OCI-LY7 (cell line): ENCODE results near the gene KCNMA1. TPM values are rescaled to one million over a fixed set of nuclear protein-coding genes. Genes with fewer than 3 reads are reported as not detected.

Experiments used
- BruUV-seq: library from RNA; stranded (reverse); fragments of 400-500 nt; replicated peaks from 2 replicates; lab custom pipeline; 2021; lab: Mats Ljungman, UMichigan
- CTCF ChIA-PET: fragments of 300-600 bp; sonication (Branson Sonifier 250); formaldehyde crosslinking; loops from one replicate; lab custom pipeline; 2022; ENCODE audit warnings: antibody characterized with exemption; ENCODE audit not compliant: unreplicated experiment; lab: Charles Lee
- POLR2A ChIA-PET: fragments of 300-600 bp; sonication (Branson Sonifier 250); formaldehyde crosslinking; loops from one replicate; lab custom pipeline; 2022; ENCODE audit warnings: antibody characterized with exemption; lab: Charles Lee
- DNase-seq: peaks from one replicate; pipeline ENCODE4 v3.0.0-alpha.2; 2015; ENCODE audit warnings: low spot score
- H2AFZ ChIP-seq: fragments of 200-600 bp; sonication (generic), shearing (Covaris generic); 2 replicates; pipeline ENCODE4 v1.6.1; 2014; ENCODE audit warnings: mild to moderate bottlenecking, antibody characterized with exemption, low read length, moderate library complexity
- H3K27ac ChIP-seq: fragments of 200-600 bp; sonication (generic); 2 replicates; pipeline ENCODE4 v1.5.1; 2014; ENCODE audit warnings: mixed run types, low read depth, mild to moderate bottlenecking, moderate library complexity, low read length, inconsistent platforms; ENCODE audit not compliant: poor library complexity, severe bottlenecking
- H3K36me3 ChIP-seq: fragments of 200-600 bp; sonication (generic); 2 replicates; pipeline ENCODE4 v1.6.1; 2014; ENCODE audit warnings: mild to moderate bottlenecking, antibody characterized with exemption, low read length, moderate library complexity, mixed read lengths; ENCODE audit not compliant: insufficient read depth
- H3K4me1 ChIP-seq: fragments of 200-600 bp; sonication (generic); 2 replicates; pipeline ENCODE4 v1.5.1; 2014; ENCODE audit warnings: mild to moderate bottlenecking, low read length; ENCODE audit not compliant: insufficient read depth, poor library complexity, severe bottlenecking
- H3K4me2 ChIP-seq: fragments of 200-600 bp; sonication (generic); 2 replicates; pipeline ENCODE4 v1.6.1; 2014; ENCODE audit warnings: mild to moderate bottlenecking, low read length
- H3K4me3 ChIP-seq: fragments of 200-600 bp; sonication (generic); 2 replicates; pipeline ENCODE4 v1.5.1; 2014; ENCODE audit warnings: mild to moderate bottlenecking, low read depth, low read length; ENCODE audit not compliant: poor library complexity, severe bottlenecking
- H3K79me2 ChIP-seq: fragments of 200-600 bp; sonication (generic); 2 replicates; pipeline ENCODE4 v1.6.1; 2016; ENCODE audit warnings: low read depth, mild to moderate bottlenecking, low read length, moderate library complexity, mixed read lengths; ENCODE audit not compliant: insufficient read depth
- H3K9me2 ChIP-seq: fragments of 200-600 bp; sonication (generic); 2 replicates; pipeline ENCODE4 v1.6.1; 2016; ENCODE audit warnings: mild to moderate bottlenecking, low read length, mixed read lengths; ENCODE audit not compliant: insufficient read depth
- H3K9me3 ChIP-seq: fragments of 200-600 bp; sonication (generic); 2 replicates; pipeline ENCODE4 v1.6.1; 2014; ENCODE audit warnings: mild to moderate bottlenecking, mixed run types, low read length, mixed read lengths
- H4K20me1 ChIP-seq: fragments of 200-600 bp; sonication (generic); 2 replicates; pipeline ENCODE4 v1.6.1; 2014; ENCODE audit warnings: mild to moderate bottlenecking, antibody characterized with exemption, low read length, moderate library complexity, mixed read lengths; ENCODE audit not compliant: insufficient read depth
- EZH2phosphoT487 ChIP-seq: fragments of 200-600 bp; sonication (generic); IDR thresholded peaks from 2 replicates; pipeline ENCODE4 v1.6.1; 2018; ENCODE audit warnings: low read depth, borderline replicate concordance, mild to moderate bottlenecking, mixed run types, antibody characterized with exemption, low read length, moderate library complexity, mixed read lengths
- intact Hi-C: fragments of 100-400 bp; cut with micrococcal nuclease; formaldehyde crosslinking; loops from one replicate; pipeline ENCODE4 v1.10.0; 2022; ENCODE audit not compliant: unreplicated experiment
- total RNA-seq, 2 experiments: library from RNA; depleted of rRNA in 1 of 2; stranded (reverse); fragments of >200 nt in 1 of 2; shearing (Covaris generic) in 1 of 2; gene quantifications; 2 replicates each; pipeline ENCODE4 v1.2.3, GENCODE V29; 2014 to 2022
- TF ChIP-seq, protein P1 (sequence below): fragments of 200-600 bp; sonication (generic); conservative IDR thresholded peaks from 2 replicates; pipeline ENCODE4 v1.5.1; 2014; ENCODE audit warnings: mild to moderate bottlenecking, antibody characterized with exemption, low read length, moderate library complexity, mixed read lengths

KCNMA1 gene
- total RNA-seq, 2 experiments from 2014 or later, result not detected

DNA sequence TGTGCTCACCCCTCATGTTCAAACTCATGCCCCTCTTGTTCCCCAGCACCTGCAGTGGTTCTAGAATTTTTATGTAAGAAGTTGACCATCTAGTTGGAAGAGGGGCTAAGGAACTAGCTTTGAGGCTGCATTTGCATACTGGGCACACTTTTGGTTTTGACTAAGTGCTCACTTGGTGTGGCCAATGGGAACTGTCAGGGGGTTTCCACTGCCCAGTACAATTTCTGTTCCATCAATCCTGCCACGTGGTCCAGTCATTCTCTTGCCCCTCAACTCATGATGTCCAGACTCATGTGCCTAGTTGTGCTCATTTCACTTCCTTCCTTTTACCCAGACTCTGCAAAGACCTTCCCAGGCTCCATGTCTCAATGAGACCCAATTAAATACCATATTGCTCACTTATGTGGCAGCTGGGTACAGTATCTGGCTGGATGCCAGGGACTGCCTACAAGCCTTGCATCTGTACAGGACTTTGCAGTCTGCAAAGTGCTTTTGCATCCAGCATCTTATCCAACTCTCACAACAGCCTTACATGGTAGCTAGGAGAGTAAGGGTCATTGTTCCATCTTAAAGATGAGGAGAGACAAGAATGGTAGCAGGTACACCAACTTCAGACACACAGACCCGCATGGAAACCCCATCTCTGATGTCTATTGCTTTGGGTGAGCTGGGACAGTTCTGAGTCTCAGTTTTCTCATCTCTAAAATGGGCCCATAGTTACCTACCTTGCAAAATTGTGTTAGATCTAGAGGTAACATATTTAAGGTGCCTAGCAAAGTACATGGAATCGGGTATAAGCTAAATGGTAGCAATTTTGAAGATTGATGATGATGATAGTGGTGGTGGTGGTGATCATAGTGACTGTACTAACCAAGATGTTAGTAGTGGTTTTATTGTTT, 30.1 kb upstream of the KCNMA1 start:
- H3K4me3 ChIP-seq, result no peak overlapping the region
- no peak overlapping the region for H3K4me2 ChIP-seq
- H3K36me3 ChIP-seq, result no peaks in the 10 kb centered on the region
- no peaks in the 10 kb centered on the region; the same call in 1 of the 2 replicates for H4K20me1 ChIP-seq
- H3K9me2 ChIP-seq, result no peaks in the 10 kb centered on the region
- no peak overlapping the region for H2AFZ ChIP-seq
- no peaks in the 10 kb centered on the region for H3K4me1 ChIP-seq
- DNase-seq, result no peak
- POLR2A ChIA-PET, result no interaction called here
- no peaks in the 10 kb centered on the region for H3K9me3 ChIP-seq
- BruUV-seq, result no TSS peak
- CTCF ChIA-PET, result interaction anchor here (0.5 kb wide), 1 partner anchor 152 kb away, joined by 3 read pairs; no protein-coding TSS in a partner anchor
- no peak overlapping the region for H3K27ac ChIP-seq
- intact Hi-C loops, result no loop called here
- TF ChIP-seq EZH2phosphoT487, result no peak
- TF ChIP-seq, protein P1, sequence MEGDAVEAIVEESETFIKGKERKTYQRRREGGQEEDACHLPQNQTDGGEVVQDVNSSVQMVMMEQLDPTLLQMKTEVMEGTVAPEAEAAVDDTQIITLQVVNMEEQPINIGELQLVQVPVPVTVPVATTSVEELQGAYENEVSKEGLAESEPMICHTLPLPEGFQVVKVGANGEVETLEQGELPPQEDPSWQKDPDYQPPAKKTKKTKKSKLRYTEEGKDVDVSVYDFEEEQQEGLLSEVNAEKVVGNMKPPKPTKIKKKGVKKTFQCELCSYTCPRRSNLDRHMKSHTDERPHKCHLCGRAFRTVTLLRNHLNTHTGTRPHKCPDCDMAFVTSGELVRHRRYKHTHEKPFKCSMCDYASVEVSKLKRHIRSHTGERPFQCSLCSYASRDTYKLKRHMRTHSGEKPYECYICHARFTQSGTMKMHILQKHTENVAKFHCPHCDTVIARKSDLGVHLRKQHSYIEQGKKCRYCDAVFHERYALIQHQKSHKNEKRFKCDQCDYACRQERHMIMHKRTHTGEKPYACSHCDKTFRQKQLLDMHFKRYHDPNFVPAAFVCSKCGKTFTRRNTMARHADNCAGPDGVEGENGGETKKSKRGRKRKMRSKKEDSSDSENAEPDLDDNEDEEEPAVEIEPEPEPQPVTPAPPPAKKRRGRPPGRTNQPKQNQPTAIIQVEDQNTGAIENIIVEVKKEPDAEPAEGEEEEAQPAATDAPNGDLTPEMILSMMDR, result no peak
- no peaks in the 10 kb centered on the region for H3K79me2 ChIP-seq

GRCh38 chr10:77666821-77667220, 29.2 kb upstream of the KCNMA1 start:
- POLR2A ChIA-PET, result no interaction called here
- CTCF ChIA-PET, result no interaction called here

More at GRCh38 chr10:77666821-77667220, 29.2 kb upstream of the KCNMA1 start:
- Histone ChIP-seq H2AFZ (no peak overlapping the region), H3K27ac (no peak overlapping the region), H3K4me3 (no peak overlapping the region), H3K9me3 (no peaks in the 10 kb centered on the region), H3K4me1 (no peaks in the 10 kb centered on the region), H4K20me1 (no peaks in the 10 kb centered on the region; the same call in 1 of the 2 replicates), H3K36me3 (no peaks in the 10 kb centered on the region), H3K9me2 (no peaks in the 10 kb centered on the region), H3K4me2 (no peak overlapping the region), H3K79me2 (no peaks in the 10 kb centered on the region)
- no TSS peak for BruUV-seq
- no peak for DNase-seq
- intact Hi-C loops, result no loop called here
- TF ChIP-seq, protein P1, result no peak
- no peak for TF ChIP-seq EZH2phosphoT487
